IMR-90 (cell line): ENCODE data around the gene POLR2J. TPM values are rescaled to one million over a fixed set of nuclear protein-coding genes. Genes with fewer than 3 reads are reported as not detected.

Experiments
- ATAC-seq: fragments of 200-7000 bp; cut with Tn5 transposase; 2 replicates; pipeline ENCODE4 v1.9.1; 2020; ENCODE audit warnings: low read depth, mild to moderate bottlenecking, moderate library complexity
- BruUV-seq: library from RNA; stranded (reverse); fragments of 400-500 nt; replicated peaks from 2 replicates; lab custom pipeline; 2021; lab: Mats Ljungman, UMichigan
- CTCF ChIA-PET: fragments of 300-600 bp; formaldehyde crosslinking; extraction: SDS; loops from one replicate; lab custom pipeline; 2021; ENCODE audit warnings: antibody characterized with exemption; lab: Yijun Ruan, JAX
- POLR2A ChIA-PET: fragments of 300-600 bp; sonication (Branson Sonifier 250); formaldehyde crosslinking; loops from one replicate; lab custom pipeline; 2022; ENCODE audit warnings: antibody characterized with exemption; ENCODE audit not compliant: unreplicated experiment; lab: Charles Lee
- DNase-seq: peaks from one replicate; pipeline ENCODE4 v3.0.0; 2013
- H2AFZ ChIP-seq: replicated peaks from 2 replicates; pipeline ENCODE3; 2013; ENCODE audit warnings: low read length, mild to moderate bottlenecking; ENCODE audit not compliant: poor library complexity
- H2AK5ac ChIP-seq: 2 replicates; pipeline ENCODE4 v1.6.1; 2013; ENCODE audit warnings: low read depth, low read length, inconsistent platforms
- H2AK9ac ChIP-seq: replicated peaks from 2 replicates; pipeline ENCODE3; 2013; ENCODE audit warnings: mild to moderate bottlenecking, low read depth, low read length, moderate library complexity; ENCODE audit not compliant: poor library complexity
- H2BK120ac ChIP-seq: 2 replicates; pipeline ENCODE4 v1.6.1; 2013; ENCODE audit warnings: low read depth, low read length, inconsistent platforms
- H2BK15ac ChIP-seq: 3 replicates; pipeline ENCODE4 v1.6.1; 2013; ENCODE audit warnings: low read depth, low read length, inconsistent platforms
- H2BK20ac ChIP-seq: 2 replicates; pipeline ENCODE4 v1.6.1; 2013; ENCODE audit warnings: low read depth, mild to moderate bottlenecking, inconsistent platforms, low read length, moderate library complexity
- H2BK5ac ChIP-seq: 2 replicates; pipeline ENCODE4 v1.6.1; 2013; ENCODE audit warnings: mild to moderate bottlenecking, low read depth, low read length, inconsistent platforms; ENCODE audit not compliant: poor library complexity, severe bottlenecking
- H3K14ac ChIP-seq: replicated peaks from 2 replicates; pipeline ENCODE4 v1.6.1; 2013; ENCODE audit warnings: low read depth, low read length, inconsistent platforms
- H3K18ac ChIP-seq: 2 replicates; pipeline ENCODE4 v1.6.1; 2013; ENCODE audit warnings: low read depth, low read length, control low read depth
- H3K23ac ChIP-seq: 2 replicates; pipeline ENCODE4 v1.6.1; 2013; ENCODE audit warnings: low read depth, low read length, inconsistent platforms
- H3K27ac ChIP-seq: 2 replicates; pipeline ENCODE4 v1.5.1; 2013; ENCODE audit warnings: mild to moderate bottlenecking, control low read depth, low read length; ENCODE audit not compliant: insufficient read depth
- H3K27me3 ChIP-seq: 2 replicates; pipeline ENCODE4 v1.6.1; 2013; ENCODE audit warnings: low read length; ENCODE audit not compliant: control insufficient read depth, insufficient read depth
- H3K36me3 ChIP-seq: 2 replicates; pipeline ENCODE4 v1.6.1; 2013; ENCODE audit warnings: low read length, mixed read lengths; ENCODE audit not compliant: control insufficient read depth, insufficient read depth
- H3K4ac ChIP-seq: 2 replicates; pipeline ENCODE4 v1.6.1; 2013; ENCODE audit warnings: low read depth, low read length, inconsistent platforms
- H3K4me1 ChIP-seq: 2 replicates; pipeline ENCODE4 v1.6.1; 2013; ENCODE audit warnings: low read length, mixed read lengths; ENCODE audit not compliant: control insufficient read depth, insufficient read depth
- H3K4me2 ChIP-seq: 2 replicates; pipeline ENCODE4 v1.6.1; 2013; ENCODE audit warnings: low read depth, mild to moderate bottlenecking, control low read depth, low read length, moderate library complexity
- H3K4me3 ChIP-seq: 2 replicates; pipeline ENCODE4 v1.5.1; 2013; ENCODE audit warnings: low read depth, mild to moderate bottlenecking, control low read depth, low read length, moderate library complexity; ENCODE audit not compliant: insufficient read depth
- H3K56ac ChIP-seq: 2 replicates; pipeline ENCODE4 v1.6.1; 2013; ENCODE audit warnings: low read length, inconsistent platforms; ENCODE audit not compliant: insufficient read depth; ENCODE audit errors: extremely low read depth
- H3K79me1 ChIP-seq, 2 experiments: 2 replicates each; pipeline ENCODE4 v1.6.1; 2013; ENCODE audit warnings: low read length in 2 of 2, inconsistent platforms in 1 of 2, low read depth in 1 of 2
- H3K9ac ChIP-seq: 2 replicates; pipeline ENCODE4 v1.6.1; 2013; ENCODE audit warnings: low read depth, low read length, control low read depth
- H3K9me1 ChIP-seq: 2 replicates; pipeline ENCODE4 v1.6.1; 2013; ENCODE audit warnings: low read length, inconsistent platforms; ENCODE audit not compliant: insufficient read depth
- H3K9me3 ChIP-seq: 2 replicates; pipeline ENCODE4 v1.6.1; 2013; ENCODE audit warnings: low read length; ENCODE audit not compliant: control insufficient read depth, insufficient read depth
- H4K20me1 ChIP-seq: 2 replicates; pipeline ENCODE4 v1.6.1; 2013; ENCODE audit warnings: low read length, inconsistent platforms; ENCODE audit not compliant: insufficient read depth
- H4K5ac ChIP-seq: 2 replicates; pipeline ENCODE4 v1.6.1; 2013; ENCODE audit warnings: mild to moderate bottlenecking, low read depth, low read length, control low read depth
- H4K8ac ChIP-seq, 2 experiments: 2 replicates each; pipeline ENCODE4 v1.6.1; 2013; ENCODE audit warnings: low read depth in 2 of 2, low read length in 2 of 2, control low read depth in 1 of 2, inconsistent platforms in 1 of 2
- H4K91ac ChIP-seq: 2 replicates; pipeline ENCODE4 v1.6.1; 2013; ENCODE audit warnings: low read depth, low read length, inconsistent platforms; ENCODE audit not compliant: insufficient read depth
- BHLHE40 ChIP-seq: fragments of 150-350 bp; IDR thresholded peaks from 2 replicates; pipeline ENCODE4 v1.6.1; 2016; ENCODE audit warnings: mild to moderate bottlenecking, low read depth, low read length
- CEBPB ChIP-seq: IDR thresholded peaks from 2 replicates; pipeline ENCODE4 v1.6.1; 2012; ENCODE audit warnings: low read depth, low read length, improper control_type of control experiment
- CHD1 ChIP-seq: IDR thresholded peaks from 2 replicates; pipeline ENCODE4 v1.6.1; 2012; ENCODE audit warnings: low read depth, low read length, improper control_type of control experiment
- FOS ChIP-seq: fragments of 150-350 bp; IDR thresholded peaks from 2 replicates; pipeline ENCODE4 v1.6.1; 2016; ENCODE audit warnings: low read depth, low read length
- MAFK ChIP-seq: IDR thresholded peaks from 2 replicates; pipeline ENCODE4 v1.6.1; 2012; ENCODE audit warnings: low read depth, low read length, improper control_type of control experiment
- MAZ ChIP-seq: IDR thresholded peaks from 2 replicates; pipeline ENCODE4 v1.6.1; 2012; ENCODE audit warnings: low read depth, mild to moderate bottlenecking, low read length, improper control_type of control experiment, moderate library complexity, borderline replicate concordance
- NFE2L2 ChIP-seq: fragments of 150-350 bp; IDR thresholded peaks from 2 replicates; pipeline ENCODE4 v1.6.1; 2016; ENCODE audit warnings: low read depth, mild to moderate bottlenecking, low read length
- POLR2A ChIP-seq: IDR thresholded peaks from 2 replicates; pipeline ENCODE4 v1.6.1; 2012; ENCODE audit warnings: mild to moderate bottlenecking, low read depth, low read length
- RAD21 ChIP-seq: IDR thresholded peaks from 2 replicates; pipeline ENCODE4 v1.6.1; 2012; ENCODE audit warnings: low read length, improper control_type of control experiment
- RCOR1 ChIP-seq: IDR thresholded peaks from 2 replicates; pipeline ENCODE4 v1.6.1; 2012; ENCODE audit warnings: mild to moderate bottlenecking, low read length, improper control_type of control experiment; ENCODE audit not compliant: insufficient replicate concordance
- RFX5 ChIP-seq: IDR thresholded peaks from 2 replicates; pipeline ENCODE4 v1.8.0; 2012; ENCODE audit warnings: low read depth, mild to moderate bottlenecking, low read length, moderate library complexity
- SMC3 ChIP-seq: fragments of 150-350 bp; IDR thresholded peaks from 2 replicates; pipeline ENCODE4 v1.6.1; 2016; ENCODE audit warnings: low read depth, mild to moderate bottlenecking, antibody characterized with exemption, low read length, moderate library complexity
- WGBS, 2 experiments: methylation state at CpG; one replicate each; pipeline versions ENCODE4 v1.1.5 to v1.1.7; 2013; ENCODE audit warnings: missing lambda C conversion rate in 2 of 2; ENCODE audit not compliant: insufficient read length in 1 of 2; ENCODE audit errors: extremely low coverage in 2 of 2; 5-methylcytosine and 5-hydroxymethylcytosine counted together
- dilution Hi-C: fragments of 300-500 bp; cut with HindIII; formaldehyde crosslinking; loops from one replicate; pipeline ENCODE4 v1.14.3; 2018; ENCODE audit warnings: low sequenced_read_pairs; ENCODE audit not compliant: unreplicated experiment
- in situ Hi-C: fragments of 300-500 bp; cut with MboI; formaldehyde crosslinking; loops from 3 replicates; pipeline ENCODE4 v1.14.3; 2019; ENCODE audit warnings: low sequenced_read_pairs, inconsistent platforms, mixed read lengths
- intact Hi-C: fragments of 100-400 bp; cut with micrococcal nuclease; formaldehyde crosslinking; loops from 2 replicates; pipeline ENCODE4 v1.10.0; 2022
- polyA plus RNA-seq, 3 experiments: library from polyadenylated mRNA; depleted of rRNA; stranded (reverse); fragments of >200 nt; gene quantifications; 2 replicates each; pipeline ENCODE4 v1.2.3, GENCODE V29; 2012; ENCODE audit warnings: low replicate concordance in 1 of 3
- total RNA-seq: library from RNA; depleted of rRNA; stranded (reverse); fragments of >200 nt; gene quantifications from 2 replicates; pipeline ENCODE4 v1.2.3, GENCODE V29; 2012
- TF ChIP-seq, protein P1 (sequence below): fragments of 150-350 bp; IDR thresholded peaks from 2 replicates; pipeline ENCODE4 v1.6.1; 2016; ENCODE audit warnings: low read depth, mild to moderate bottlenecking, low read length, moderate library complexity, borderline replicate concordance
- TF ChIP-seq, protein P2 (sequence below): fragments of 150-350 bp; IDR thresholded peaks from 2 replicates; pipeline ENCODE4 v1.6.1; 2017; ENCODE audit warnings: mild to moderate bottlenecking, antibody characterized with exemption, low read length, low read depth
- TF ChIP-seq, protein P3 (sequence below): conservative IDR thresholded peaks from 2 replicates; pipeline ENCODE4 v1.5.1; 2012; ENCODE audit warnings: mild to moderate bottlenecking, low read depth, low read length, improper control_type of control experiment

POLR2J gene
- total and polyA plus RNA-seq, 2 of the 4 experiments (the other 2 are of a cell fraction), result 20.8 to 92.6 TPM

DNA sequence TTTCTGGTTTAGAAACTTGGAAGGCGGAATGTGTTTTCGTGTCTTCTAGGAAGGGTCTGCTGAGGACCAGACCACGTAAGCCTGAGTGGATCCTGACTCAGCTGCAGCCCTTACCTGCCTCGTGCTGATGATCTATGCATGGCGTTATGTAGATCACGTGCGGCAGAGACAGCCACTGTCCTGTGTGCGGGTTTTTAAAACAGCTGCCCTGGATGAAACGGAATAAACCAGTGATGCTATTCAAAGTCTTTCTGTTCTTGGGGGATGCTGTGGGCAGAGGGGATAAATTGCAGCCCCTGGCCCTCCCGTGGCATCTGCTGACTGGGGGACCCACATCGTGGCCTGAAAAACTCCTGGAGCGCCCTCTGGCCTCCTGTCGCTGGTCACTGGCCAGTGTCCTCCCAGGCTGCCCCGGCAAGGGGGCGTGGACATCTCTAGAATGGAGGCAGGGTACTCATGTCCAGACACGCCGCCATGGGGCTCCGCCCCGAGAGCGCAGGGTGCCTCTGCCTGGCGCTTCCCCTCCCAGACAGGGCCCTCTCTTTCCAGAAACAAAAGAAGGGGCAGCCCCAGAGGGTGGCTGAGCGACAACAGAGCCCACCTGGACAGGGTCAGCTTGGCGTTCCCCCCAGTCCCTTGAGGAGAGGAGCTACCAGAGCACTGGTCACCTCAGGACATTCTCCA, 27.2 kb downstream of the POLR2J start:
- Histone ChIP-seq H4K8ac (peak overlapping the region in 1 of 2 experiments; percentile 25; a peak in 1 of 4 replicates), H2AFZ (peak overlapping the region; percentile 51), H3K4me3 (no peak overlapping the region), H2AK9ac (peak overlapping the region; percentile 50), H4K20me1 (peaks cover 12% of the 10 kb centered on the region; the same call in 1 of the 2 replicates), H3K9me1 (no peaks in the 10 kb centered on the region; the same call in 1 of the 2 replicates), H3K79me1 (peaks cover 0 to 20% of the 10 kb centered on the region in 2 experiments; a peak in 1 of 4 replicates), H2BK5ac (peak overlapping the region; percentile 18), H3K14ac (no peak overlapping the region), H3K23ac (no peak overlapping the region), H3K18ac (no peak overlapping the region), H3K56ac (no peak overlapping the region), H3K9me3 (no peaks in the 10 kb centered on the region), H3K27ac (no peak overlapping the region), H3K9ac (no peak overlapping the region), H3K4me1 (peaks cover 5% of the 10 kb centered on the region), H3K4me2 (no peak overlapping the region), H2BK20ac (no peak overlapping the region), H3K27me3 (no peaks in the 10 kb centered on the region), H2BK15ac (no peak overlapping the region), H2BK120ac (no peak overlapping the region), H3K4ac (no peak overlapping the region), H3K36me3 (peaks cover 18% of the 10 kb centered on the region), H4K91ac (no peak overlapping the region), H2AK5ac (no peak overlapping the region), H4K5ac (no peak overlapping the region)
- ATAC-seq (peak; percentile 35; the same call in 1 of the 2 replicates), DNase-seq (no peak)
- TF ChIP-seq, protein P1, sequence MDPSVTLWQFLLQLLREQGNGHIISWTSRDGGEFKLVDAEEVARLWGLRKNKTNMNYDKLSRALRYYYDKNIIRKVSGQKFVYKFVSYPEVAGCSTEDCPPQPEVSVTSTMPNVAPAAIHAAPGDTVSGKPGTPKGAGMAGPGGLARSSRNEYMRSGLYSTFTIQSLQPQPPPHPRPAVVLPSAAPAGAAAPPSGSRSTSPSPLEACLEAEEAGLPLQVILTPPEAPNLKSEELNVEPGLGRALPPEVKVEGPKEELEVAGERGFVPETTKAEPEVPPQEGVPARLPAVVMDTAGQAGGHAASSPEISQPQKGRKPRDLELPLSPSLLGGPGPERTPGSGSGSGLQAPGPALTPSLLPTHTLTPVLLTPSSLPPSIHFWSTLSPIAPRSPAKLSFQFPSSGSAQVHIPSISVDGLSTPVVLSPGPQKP, result no peak
- TF ChIP-seq NFE2L2, result no peak
- TF ChIP-seq, protein P2, sequence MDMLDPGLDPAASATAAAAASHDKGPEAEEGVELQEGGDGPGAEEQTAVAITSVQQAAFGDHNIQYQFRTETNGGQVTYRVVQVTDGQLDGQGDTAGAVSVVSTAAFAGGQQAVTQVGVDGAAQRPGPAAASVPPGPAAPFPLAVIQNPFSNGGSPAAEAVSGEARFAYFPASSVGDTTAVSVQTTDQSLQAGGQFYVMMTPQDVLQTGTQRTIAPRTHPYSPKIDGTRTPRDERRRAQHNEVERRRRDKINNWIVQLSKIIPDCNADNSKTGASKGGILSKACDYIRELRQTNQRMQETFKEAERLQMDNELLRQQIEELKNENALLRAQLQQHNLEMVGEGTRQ, result no peak
- no peak for TF ChIP-seq CEBPB
- TF ChIP-seq RAD21, result no peak
- no peak for TF ChIP-seq CHD1
- no peak for TF ChIP-seq BHLHE40
- TF ChIP-seq RFX5, result no peak
- TF ChIP-seq, protein P3, sequence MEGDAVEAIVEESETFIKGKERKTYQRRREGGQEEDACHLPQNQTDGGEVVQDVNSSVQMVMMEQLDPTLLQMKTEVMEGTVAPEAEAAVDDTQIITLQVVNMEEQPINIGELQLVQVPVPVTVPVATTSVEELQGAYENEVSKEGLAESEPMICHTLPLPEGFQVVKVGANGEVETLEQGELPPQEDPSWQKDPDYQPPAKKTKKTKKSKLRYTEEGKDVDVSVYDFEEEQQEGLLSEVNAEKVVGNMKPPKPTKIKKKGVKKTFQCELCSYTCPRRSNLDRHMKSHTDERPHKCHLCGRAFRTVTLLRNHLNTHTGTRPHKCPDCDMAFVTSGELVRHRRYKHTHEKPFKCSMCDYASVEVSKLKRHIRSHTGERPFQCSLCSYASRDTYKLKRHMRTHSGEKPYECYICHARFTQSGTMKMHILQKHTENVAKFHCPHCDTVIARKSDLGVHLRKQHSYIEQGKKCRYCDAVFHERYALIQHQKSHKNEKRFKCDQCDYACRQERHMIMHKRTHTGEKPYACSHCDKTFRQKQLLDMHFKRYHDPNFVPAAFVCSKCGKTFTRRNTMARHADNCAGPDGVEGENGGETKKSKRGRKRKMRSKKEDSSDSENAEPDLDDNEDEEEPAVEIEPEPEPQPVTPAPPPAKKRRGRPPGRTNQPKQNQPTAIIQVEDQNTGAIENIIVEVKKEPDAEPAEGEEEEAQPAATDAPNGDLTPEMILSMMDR, result no peak
- TF ChIP-seq FOS, result no peak
- no peak for TF ChIP-seq RCOR1
- no peak for TF ChIP-seq MAFK
- no peak for TF ChIP-seq SMC3
- TF ChIP-seq POLR2A, result no peak
- no peak for TF ChIP-seq MAZ
- intact Hi-C loops, result no loop called here
- POLR2A ChIA-PET, result no interaction called here
- CTCF ChIA-PET, result interaction anchor here (0.7 kb wide), 1 partner anchor 16 kb away, joined by 7 read pairs; no protein-coding TSS in a partner anchor
- in situ Hi-C loops, result no loop called here
- 62% methylated on average over 15 of the region's 23 CpGs; no CpG with 5 or more reads in 1 of the 2 experiments for WGBS, 2 experiments
- dilution Hi-C loops, result no loop called here
- no TSS peak for BruUV-seq
